Hypothalamus (tissue), 51 donors: Measurements from ENCODE around the gene KIRREL2.
A peak's percentile ranks its signal among the peaks of the same experiment; 100 is the strongest.
"Not testable (repeated sequence)": the region's sequence is repeated elsewhere in the genome, so short reads cannot be mapped to it uniquely, and the experiment has no call there.

Experiments
- DNase-seq, 51 donors: peaks; one replicate each; lab custom pipeline; 2025; lab: John Stamatoyannopoulos, UW

KIRREL2 gene

GRCh38 chr19:35895911-35896642 is 39.4 kb downstream of the KIRREL2 start:
- DNase-seq, result no peak

- no peak for DNase-seq
Measured at GRCh38 chr19:35896643-35897040, 39.9 kb downstream of the KIRREL2 start.

GRCh38 chr19:35897706-35898451 is 41.2 kb downstream of the KIRREL2 start:
- no peak for DNase-seq

- DNase-seq, result peak in 1 of 51 donors; percentile 40
Measured at GRCh38 chr19:35898499-35898809, 41.7 kb downstream of the KIRREL2 start.

- DNase-seq, result peak in 45 of 51 donors; percentile 20 to 78 (median 56)
Measured at GRCh38 chr19:35899547-35900214, 43.0 kb downstream of the KIRREL2 start.

GRCh38 chr19:35901055-35901644 is 44.4 kb downstream of the KIRREL2 start:
- DNase-seq, result no peak

GRCh38 chr19:35901854-35902661 is 45.3 kb downstream of the KIRREL2 start, which contains the start of gene HCST:
Gene HCST, plus strand, starts transcription at chr19:35902529. Its CDS starts 65 bp downstream, at chr19:35902594.
- peak in 4 of 51 donors; percentile 11 to 48 (median 27) for DNase-seq

- DNase-seq, result no peak
Measured at GRCh38 chr19:35902870-35903475, 46.3 kb downstream of the KIRREL2 start.

- DNase-seq, result peak in 38 of 51 donors; percentile 11 to 76 (median 40)
Measured at GRCh38 chr19:35903550-35904179, 47.0 kb downstream of the KIRREL2 start.

- DNase-seq, result peak in 1 of 51 donors; percentile 3
Measured at GRCh38 chr19:35904311-35905068, 47.8 kb downstream of the KIRREL2 start.

- no peak for DNase-seq
Measured at GRCh38 chr19:35905178-35905727, 48.5 kb downstream of the KIRREL2 start.

GRCh38 chr19:35907377-35907745 is 50.6 kb downstream of the KIRREL2 start:
- DNase-seq, result no peak

GRCh38 chr19:35908010-35908441 is 51.3 kb downstream of the KIRREL2 start, which contains the start of gene TYROBP:
Gene TYROBP, minus strand, starts transcription at chr19:35908295. Its CDS starts 67 bp downstream, at chr19:35908228.
- DNase-seq, result peak in 2 of 51 donors; percentile 3 to 20

GRCh38 chr19:35908973-35909683 is 52.4 kb downstream of the KIRREL2 start:
- peak in 35 of 51 donors; percentile 11 to 58 (median 33) for DNase-seq

GRCh38 chr19:35909684-35910035 is 52.9 kb downstream of the KIRREL2 start:
- DNase-seq, result no peak

- DNase-seq, result not testable (repeated sequence)
Measured at GRCh38 chr19:35910355-35910754, 53.6 kb downstream of the KIRREL2 start.

GRCh38 chr19:35911173-35911572 is 54.5 kb downstream of the KIRREL2 start:
- no peak for DNase-seq
